ENCODE data around the gene DDX50. TPM values are rescaled to one million over a fixed set of nuclear protein-coding genes. Genes with fewer than 3 reads are reported as not detected.

DDX50 gene
- 10 to 100 TPM; 18.3 to 21.7 (median 20.4) TPM for total RNA-seq
- 10 to 100 TPM in 1 of 2 donors, 1 to 10 TPM in 1; 7.2 to 15.8 TPM for polyA plus RNA-seq
- long read RNA-seq, donor 1, transcript DDX50-201 (15 exons, 2,538 nt), result major isoform, 29 of 35 reads
- long read RNA-seq, donor 1, partial matches to known transcripts, result 3 of 35 reads
- long read RNA-seq, donor 1, other reads (novel, unspliced or antisense), result 3 of 35 reads
- long read RNA-seq, donor 2, transcript DDX50-201 (15 exons, 2,538 nt), result major isoform, 25 of 30 reads
- long read RNA-seq, donor 2, partial matches to known transcripts, result 2 of 30 reads
- long read RNA-seq, donor 2, other reads (novel, unspliced or antisense), result 3 of 30 reads
- long read RNA-seq, donor 3, transcript DDX50-201 (15 exons, 2,538 nt), result major isoform, 26 of 35 reads
- long read RNA-seq, donor 3, partial matches to known transcripts, result 5 of 35 reads
- long read RNA-seq, donor 3, other reads (novel, unspliced or antisense), result 4 of 35 reads

GRCh38 chr10:68901105-68901927, at the start of gene DDX50:
Gene DDX50 (plus strand): TSS chr10:68901315. CDS start chr10:68901385, 70 bp downstream.
- ATAC-seq, result peak; percentile 98 to 99 (median 98)
- Histone ChIP-seq H3K27ac (peak within 1 kb of the TSS; percentile 88 to 100 (median 98)), H3K4me1 (peaks cover 6 to 33% (median 23%) of the 10 kb centered on the region in 9 donors), H3K36me3 (peaks cover 0 to 12% (median 0%) of the 10 kb centered on the region in 9 donors), H3K4me3 (peak within 1 kb of the TSS; percentile 72 to 95 (median 86)), H3K27me3 (no peaks in the 10 kb centered on the region), H3K9me3 (no peaks in the 10 kb centered on the region)
- peak; percentile 93 to 98 for DNase-seq
- WGBS, 2 donors, result 0 to 1% methylated on average over 47 of the region's 47 CpGs
- intact Hi-C loops (cut with DNase I), result no loop called here
- TF ChIP-seq, protein P1, sequence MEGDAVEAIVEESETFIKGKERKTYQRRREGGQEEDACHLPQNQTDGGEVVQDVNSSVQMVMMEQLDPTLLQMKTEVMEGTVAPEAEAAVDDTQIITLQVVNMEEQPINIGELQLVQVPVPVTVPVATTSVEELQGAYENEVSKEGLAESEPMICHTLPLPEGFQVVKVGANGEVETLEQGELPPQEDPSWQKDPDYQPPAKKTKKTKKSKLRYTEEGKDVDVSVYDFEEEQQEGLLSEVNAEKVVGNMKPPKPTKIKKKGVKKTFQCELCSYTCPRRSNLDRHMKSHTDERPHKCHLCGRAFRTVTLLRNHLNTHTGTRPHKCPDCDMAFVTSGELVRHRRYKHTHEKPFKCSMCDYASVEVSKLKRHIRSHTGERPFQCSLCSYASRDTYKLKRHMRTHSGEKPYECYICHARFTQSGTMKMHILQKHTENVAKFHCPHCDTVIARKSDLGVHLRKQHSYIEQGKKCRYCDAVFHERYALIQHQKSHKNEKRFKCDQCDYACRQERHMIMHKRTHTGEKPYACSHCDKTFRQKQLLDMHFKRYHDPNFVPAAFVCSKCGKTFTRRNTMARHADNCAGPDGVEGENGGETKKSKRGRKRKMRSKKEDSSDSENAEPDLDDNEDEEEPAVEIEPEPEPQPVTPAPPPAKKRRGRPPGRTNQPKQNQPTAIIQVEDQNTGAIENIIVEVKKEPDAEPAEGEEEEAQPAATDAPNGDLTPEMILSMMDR (IDR thresholded peaks at IDR 0.05), result peak in 4 of 9 donors; percentile 13 to 36 (median 22)

DNA sequence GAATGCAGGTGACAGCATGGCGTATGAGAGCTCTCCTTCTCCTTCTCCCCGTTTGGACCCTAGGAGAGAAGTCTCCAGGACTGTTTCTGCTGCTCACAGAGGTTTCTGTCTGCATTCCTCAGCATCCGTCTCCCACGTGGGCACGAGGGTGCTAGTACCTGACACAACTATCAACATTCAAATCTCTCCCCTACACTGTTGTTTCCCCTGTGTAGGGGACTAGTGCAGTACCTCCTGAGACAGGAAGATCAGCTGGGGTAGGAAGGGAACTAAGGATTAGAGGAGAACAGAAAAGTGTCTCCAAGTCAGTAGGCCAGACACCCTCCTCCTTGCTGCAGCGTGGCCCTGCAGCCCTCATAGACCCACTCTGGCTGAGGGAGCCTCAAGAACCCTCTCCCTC, 44.8 kb upstream of the DDX50 start:
- DNase-seq, result no peak
- Histone ChIP-seq H3K4me1 (no peaks in the 10 kb centered on the region), H3K27ac (no peak overlapping the region), H3K27me3 (peaks cover 0 to 6% (median 0%) of the 10 kb centered on the region in 7 donors), H3K36me3 (no peaks in the 10 kb centered on the region), H3K9me3 (peaks cover 0 to 22% (median 7%) of the 10 kb centered on the region in 11 donors), H3K4me3 (no peak overlapping the region)
- intact Hi-C loops (cut with DNase I), result no loop called here
- ATAC-seq, result no peak
- TF ChIP-seq, protein P1 (IDR thresholded peaks at IDR 0.05), result no peak
- WGBS, 2 donors, result 64 to 69% methylated on average over 6 of the region's 6 CpGs

DNA sequence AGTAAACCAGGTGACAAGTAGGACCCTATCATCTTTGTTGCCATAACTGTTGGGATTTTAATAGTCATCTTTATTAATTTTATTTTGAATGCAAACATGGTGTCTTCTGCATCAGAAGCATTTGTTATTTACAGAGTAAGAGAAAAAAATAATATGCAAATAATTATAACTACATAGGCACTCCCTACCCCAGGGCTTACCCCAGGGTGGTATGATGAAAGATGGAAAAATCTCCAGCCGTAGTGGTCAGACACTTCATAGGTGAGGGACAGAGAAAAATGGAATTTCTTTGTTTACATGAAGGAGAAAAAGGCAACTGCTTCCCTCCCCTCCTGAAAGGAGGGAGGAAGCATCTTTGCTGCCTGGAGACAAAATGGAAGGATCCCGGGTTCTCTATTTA, 44.1 kb upstream of the DDX50 start:
- peaks cover 0 to 6% (median 0%) of the 10 kb centered on the region in 7 donors for H3K27me3 ChIP-seq
- H3K4me1 ChIP-seq, result no peaks in the 10 kb centered on the region
- H3K4me3 ChIP-seq, result no peak overlapping the region
- H3K27ac ChIP-seq, result no peak overlapping the region
- ATAC-seq (no peak), DNase-seq (no peak)
- 75 to 84% methylated on average over 2 of the region's 2 CpGs for WGBS, 2 donors
- peaks cover 0 to 23% (median 10%) of the 10 kb centered on the region in 11 donors for H3K9me3 ChIP-seq
- intact Hi-C loops (cut with DNase I), result no loop called here
- no peaks in the 10 kb centered on the region for H3K36me3 ChIP-seq
- TF ChIP-seq, protein P1 (IDR thresholded peaks at IDR 0.05), result no peak

GRCh38 chr10:68861253-68861652, 39.9 kb upstream of the DDX50 start:
- ATAC-seq, result no peak
- 92 to 96% methylated on average over 5 of the region's 5 CpGs for WGBS, 2 donors
- H3K9me3 ChIP-seq, result peaks cover 0 to 33% (median 10%) of the 10 kb centered on the region in 11 donors

More at GRCh38 chr10:68861253-68861652, 39.9 kb upstream of the DDX50 start:
- DNase-seq, result no peak
- Histone ChIP-seq H3K4me3 (no peak overlapping the region), H3K27ac (no peak overlapping the region), H3K36me3 (no peaks in the 10 kb centered on the region), H3K27me3 (peaks cover 0 to 1% (median 0%) of the 10 kb centered on the region in 7 donors), H3K4me1 (no peaks in the 10 kb centered on the region)
- TF ChIP-seq, protein P1 (IDR thresholded peaks at IDR 0.05), result no peak
- intact Hi-C loops (cut with DNase I), result no loop called here
